Smooth muscle cell (in vitro differentiated cells): ENCODE data around the gene TRIP11. TPM values are rescaled to one million over a fixed set of nuclear protein-coding genes. Genes with fewer than 3 reads are reported as not detected.

Experiments
- DNase-seq: peaks from one replicate; lab custom pipeline; 2025; ENCODE audit not compliant: unreplicated experiment; lab: John Stamatoyannopoulos, UW
- H2AFZ ChIP-seq: fragments of 200-600 bp; sonication (generic); 2 replicates; pipeline ENCODE4 v1.6.0; 2016; ENCODE audit warnings: antibody characterized with exemption, low read depth, mild to moderate bottlenecking
- H3F3A ChIP-seq: fragments of 200-600 bp; sonication (generic); 2 replicates; pipeline ENCODE4 v1.6.0; 2017; ENCODE audit warnings: antibody characterized with exemption, low read depth
- H3K27ac ChIP-seq: fragments of 200-600 bp; sonication (generic); 2 replicates; pipeline ENCODE4 v1.5.1; 2016; ENCODE audit warnings: low read depth, mild to moderate bottlenecking
- H3K27me3 ChIP-seq: fragments of 200-600 bp; sonication (generic); 2 replicates; pipeline ENCODE4 v1.6.1; 2016; ENCODE audit warnings: low read depth, mild to moderate bottlenecking
- H3K36me3 ChIP-seq: fragments of 200-600 bp; sonication (generic); 2 replicates; pipeline ENCODE4 v1.5.1; 2016; ENCODE audit warnings: low read depth
- H3K4me1 ChIP-seq: fragments of 200-600 bp; sonication (generic); 2 replicates; pipeline ENCODE4 v1.5.1; 2016; ENCODE audit warnings: low read depth
- H3K4me2 ChIP-seq: fragments of 200-600 bp; sonication (generic); 2 replicates; pipeline ENCODE4 v1.6.0; 2016; ENCODE audit warnings: mild to moderate bottlenecking
- H3K4me3 ChIP-seq: fragments of 200-600 bp; sonication (generic); 2 replicates; pipeline ENCODE4 v1.5.1; 2016; ENCODE audit warnings: mild to moderate bottlenecking
- H3K79me2 ChIP-seq: fragments of 200-600 bp; sonication (generic); 2 replicates; pipeline ENCODE4 v1.6.0; 2016; ENCODE audit warnings: low read depth, mild to moderate bottlenecking
- H3K9ac ChIP-seq: fragments of 200-600 bp; sonication (generic); 2 replicates; pipeline ENCODE4 v1.6.0; 2016; ENCODE audit warnings: low read depth
- H3K9me3 ChIP-seq: fragments of 200-600 bp; sonication (generic); replicated peaks from 2 replicates; pipeline ENCODE4 v1.5.1; 2016; ENCODE audit warnings: low read depth
- H4K20me1 ChIP-seq: fragments of 200-600 bp; sonication (generic); 2 replicates; pipeline ENCODE4 v1.6.0; 2016; ENCODE audit warnings: low read depth
- WGBS: methylation state at CpG from one replicate; pipeline ENCODE4 v1.1.7; 2016; ENCODE audit warnings: low lambda C conversion rate; 5-methylcytosine and 5-hydroxymethylcytosine counted together
- polyA plus RNA-seq: library from polyadenylated mRNA; unstranded; fragments of >200 nt; fragmentation: Nextera tagmentation; extraction: Ambion mirVana; gene quantifications from 2 replicates; pipeline ENCODE4 v1.2.1, GENCODE V29; 2016
- total RNA-seq: library from RNA; depleted of rRNA; stranded (reverse); fragments of >200 nt; gene quantifications from 2 replicates; pipeline ENCODE4 v1.2.3, GENCODE V29; 2014
- TF ChIP-seq, protein P1 (sequence below): fragments of 200-600 bp; sonication (generic); IDR thresholded peaks from 2 replicates; pipeline ENCODE4 v1.5.1; 2017; ENCODE audit warnings: borderline replicate concordance, mild to moderate bottlenecking, antibody characterized with exemption; ENCODE audit not compliant: insufficient read depth, poor library complexity, severe bottlenecking

The TRIP11 gene
- total and polyA plus RNA-seq, 2 experiments from 2014 or later, result 30.0 to 38.1 TPM

DNA sequence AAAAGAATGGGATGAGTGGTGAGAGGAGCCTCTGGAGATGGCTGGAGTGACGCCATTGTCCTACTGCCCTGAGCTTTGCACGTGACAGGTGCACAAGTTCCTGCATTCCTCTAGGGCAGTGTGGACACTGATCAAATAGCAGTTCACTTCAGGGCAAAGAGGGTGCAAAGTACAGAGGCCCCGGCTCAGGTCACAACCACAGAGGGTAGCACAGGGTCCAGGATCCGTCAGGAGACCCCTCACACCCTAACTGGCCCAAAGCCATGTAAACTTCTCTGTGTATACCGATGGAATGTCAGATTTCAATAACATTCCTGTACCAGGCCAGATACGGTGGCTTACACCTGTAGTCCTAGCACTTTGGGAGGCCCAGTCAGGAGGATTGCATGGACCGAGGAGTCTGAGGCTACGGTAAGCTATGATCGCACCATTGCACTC lies 82.0 kb downstream of the TRIP11 start:
- Histone ChIP-seq H3K36me3 (no peaks in the 10 kb centered on the region), H3K4me3 (no peak overlapping the region), H3K27ac (no peak overlapping the region), H3K27me3 (no peaks in the 10 kb centered on the region), H3K9ac (no peak overlapping the region), H3F3A (peaks cover 4% of the 10 kb centered on the region), H3K4me1 (no peaks in the 10 kb centered on the region), H3K4me2 (no peak overlapping the region), H3K79me2 (no peaks in the 10 kb centered on the region), H4K20me1 (no peaks in the 10 kb centered on the region), H3K9me3 (no peaks in the 10 kb centered on the region), H2AFZ (no peak overlapping the region)
- TF ChIP-seq, protein P1, sequence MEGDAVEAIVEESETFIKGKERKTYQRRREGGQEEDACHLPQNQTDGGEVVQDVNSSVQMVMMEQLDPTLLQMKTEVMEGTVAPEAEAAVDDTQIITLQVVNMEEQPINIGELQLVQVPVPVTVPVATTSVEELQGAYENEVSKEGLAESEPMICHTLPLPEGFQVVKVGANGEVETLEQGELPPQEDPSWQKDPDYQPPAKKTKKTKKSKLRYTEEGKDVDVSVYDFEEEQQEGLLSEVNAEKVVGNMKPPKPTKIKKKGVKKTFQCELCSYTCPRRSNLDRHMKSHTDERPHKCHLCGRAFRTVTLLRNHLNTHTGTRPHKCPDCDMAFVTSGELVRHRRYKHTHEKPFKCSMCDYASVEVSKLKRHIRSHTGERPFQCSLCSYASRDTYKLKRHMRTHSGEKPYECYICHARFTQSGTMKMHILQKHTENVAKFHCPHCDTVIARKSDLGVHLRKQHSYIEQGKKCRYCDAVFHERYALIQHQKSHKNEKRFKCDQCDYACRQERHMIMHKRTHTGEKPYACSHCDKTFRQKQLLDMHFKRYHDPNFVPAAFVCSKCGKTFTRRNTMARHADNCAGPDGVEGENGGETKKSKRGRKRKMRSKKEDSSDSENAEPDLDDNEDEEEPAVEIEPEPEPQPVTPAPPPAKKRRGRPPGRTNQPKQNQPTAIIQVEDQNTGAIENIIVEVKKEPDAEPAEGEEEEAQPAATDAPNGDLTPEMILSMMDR, result no peak
- DNase-seq, result no peak
- WGBS, result 96% methylated on average over 9 of the region's 9 CpGs

DNA sequence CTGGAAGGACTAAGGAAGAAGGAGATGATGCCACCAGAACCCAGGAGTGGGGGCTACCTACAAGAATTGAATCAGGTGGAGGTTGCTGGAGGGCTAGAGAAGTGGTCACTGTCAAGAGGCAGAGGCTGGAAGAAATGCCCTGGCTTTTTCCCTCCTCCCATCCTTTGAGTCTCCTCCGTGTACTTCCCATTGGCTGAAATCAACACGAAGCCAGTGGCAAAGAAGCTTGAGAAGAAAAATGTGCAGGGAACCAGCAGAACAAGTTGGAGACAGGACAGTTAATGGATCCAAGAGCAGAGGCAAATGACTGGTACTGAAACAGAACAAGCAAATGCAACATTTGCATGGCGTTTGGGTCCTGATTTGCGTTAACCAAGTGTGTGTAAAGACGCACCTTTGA lies 83.2 kb downstream of the TRIP11 start:
- H3K36me3 ChIP-seq, result no peaks in the 10 kb centered on the region
- H3K9ac ChIP-seq, result no peak overlapping the region
- H3F3A ChIP-seq, result peaks cover 2% of the 10 kb centered on the region
- H3K27ac ChIP-seq, result no peak overlapping the region
- no peaks in the 10 kb centered on the region for H3K4me1 ChIP-seq
- no peak for DNase-seq
- no peak overlapping the region for H2AFZ ChIP-seq
- H3K4me2 ChIP-seq, result no peak overlapping the region
- no peaks in the 10 kb centered on the region for H3K27me3 ChIP-seq
- H3K79me2 ChIP-seq, result no peaks in the 10 kb centered on the region
- no peaks in the 10 kb centered on the region for H4K20me1 ChIP-seq
- H3K9me3 ChIP-seq, result no peaks in the 10 kb centered on the region
- 76% methylated on average over 5 of the region's 5 CpGs for WGBS
- TF ChIP-seq, protein P1, result no peak
- H3K4me3 ChIP-seq, result no peak overlapping the region

DNA sequence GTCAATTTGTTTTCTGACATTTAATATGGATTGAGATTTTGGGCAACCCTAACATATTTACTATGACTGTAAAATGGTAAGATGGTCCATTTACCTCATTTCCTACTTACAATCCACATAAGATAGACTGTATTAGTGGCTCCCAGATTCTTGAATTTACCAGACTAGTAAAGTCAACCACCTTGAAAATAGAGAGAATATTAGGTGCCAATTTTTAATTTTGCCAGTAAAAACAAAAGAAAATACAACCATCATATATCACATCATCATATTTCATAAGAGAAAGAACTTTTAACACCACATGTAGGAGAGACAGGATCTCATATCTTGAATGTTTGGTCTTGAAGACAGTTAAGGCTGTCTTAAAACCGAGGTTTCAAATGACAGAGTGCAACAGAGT lies 84.7 kb downstream of the TRIP11 start:
- Histone ChIP-seq H3K27me3 (no peaks in the 10 kb centered on the region), H3K9me3 (no peaks in the 10 kb centered on the region), H3K4me3 (no peak overlapping the region), H3F3A (no peaks in the 10 kb centered on the region), H3K27ac (no peak overlapping the region), H4K20me1 (no peaks in the 10 kb centered on the region), H3K4me2 (no peak overlapping the region), H3K79me2 (no peaks in the 10 kb centered on the region), H3K4me1 (no peaks in the 10 kb centered on the region), H3K36me3 (no peaks in the 10 kb centered on the region), H2AFZ (no peak overlapping the region), H3K9ac (no peak overlapping the region)
- TF ChIP-seq, protein P1, result no peak
- 48% methylated on average over 1 of the region's 1 CpG for WGBS
- no peak for DNase-seq

DNA sequence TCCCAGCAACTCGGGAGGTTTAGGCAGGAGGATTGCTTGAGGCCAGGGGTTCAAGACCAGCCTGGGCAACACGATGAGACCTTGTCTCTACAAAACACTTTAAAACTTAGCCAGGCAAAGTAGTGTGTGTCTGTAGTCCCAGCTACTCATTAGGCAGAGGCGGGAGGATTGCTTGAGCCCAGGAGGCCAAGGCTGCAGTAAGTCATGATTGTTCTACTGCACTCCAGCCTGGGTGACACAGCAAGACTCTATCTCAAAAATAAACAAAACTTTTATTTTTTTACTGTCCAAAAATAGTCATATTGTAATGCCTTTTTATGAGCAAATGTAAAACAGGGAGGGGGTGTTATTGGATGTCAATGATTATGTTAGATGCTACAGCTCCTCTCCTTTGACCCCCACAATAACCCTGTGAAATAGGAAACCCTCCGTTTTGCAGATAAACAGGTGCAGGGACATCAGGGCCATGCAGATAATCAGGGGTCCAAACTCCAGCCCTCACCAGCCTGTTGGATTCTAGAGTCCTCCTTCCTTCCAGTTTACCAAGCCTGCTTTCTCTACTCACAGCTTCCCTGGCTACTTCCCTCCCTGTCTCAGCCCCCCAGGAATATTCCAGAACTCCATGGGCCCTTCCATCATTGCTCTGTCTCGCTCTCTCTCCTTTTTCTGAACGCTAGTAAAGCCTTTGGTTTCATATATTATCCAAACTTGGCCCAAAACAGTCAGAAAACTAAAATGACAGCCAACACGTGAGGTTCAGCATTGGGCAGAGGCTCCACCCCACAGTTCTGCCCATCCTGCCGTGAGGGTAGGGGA lies 86.5 kb downstream of the TRIP11 start:
- Histone ChIP-seq H3K4me3 (no peak overlapping the region), H3K27me3 (no peaks in the 10 kb centered on the region), H3K9me3 (no peaks in the 10 kb centered on the region), H3K4me2 (no peak overlapping the region), H3K27ac (no peak overlapping the region), H2AFZ (no peak overlapping the region), H4K20me1 (no peaks in the 10 kb centered on the region), H3K4me1 (peaks cover under 1% of the 10 kb centered on the region), H3K79me2 (no peaks in the 10 kb centered on the region), H3K9ac (no peak overlapping the region), H3K36me3 (no peaks in the 10 kb centered on the region), H3F3A (no peaks in the 10 kb centered on the region)
- TF ChIP-seq, protein P1, result no peak
- WGBS, result 88% methylated on average over 8 of the region's 8 CpGs
- DNase-seq, result no peak
